Right lobe of liver (tissue), 6 donors: ENCODE results near the gene CELF6. TPM values are rescaled to one million over a fixed set of nuclear protein-coding genes. Genes with fewer than 3 reads are reported as not detected.
"Not testable (repeated sequence)": the region's sequence is repeated elsewhere in the genome, so short reads cannot be mapped to it uniquely, and the experiment has no call there.

Experiments
- ATAC-seq, 4 donors: fragments of 200-7000 bp; cut with Tn5 transposase; one replicate each; pipeline ENCODE4 v1.9.1; 2020; ENCODE audit warnings: mild to moderate bottlenecking in 4 of 4, moderate library complexity in 4 of 4
- DNase-seq, 3 donors: peaks; one replicate each; pipeline ENCODE4 v3.0.0-alpha.2; 2020
- H3K27ac ChIP-seq, 3 donors: fragments of 200-600 bp; one replicate each; pipeline ENCODE4 v1.8.0; 2022
- H3K27me3 ChIP-seq, 2 donors: fragments of 200-600 bp; one replicate each; pipeline ENCODE4 v1.8.0; 2022
- H3K36me3 ChIP-seq, 4 donors: fragments of 200-600 bp; sonication (generic) in 1 of 4; one replicate each; pipeline versions ENCODE4 v1.5.1 to v1.8.0; 2017 to 2022; ENCODE audit warnings: control low read depth in 1 of 4
- H3K4me1 ChIP-seq, 4 donors: fragments of 200-600 bp; sonication (generic) in 1 of 4; one replicate each; pipeline versions ENCODE4 v1.5.1 to v1.8.0; 2017 to 2022; ENCODE audit warnings: control low read depth in 1 of 4
- H3K4me3 ChIP-seq, 3 donors: fragments of 200-600 bp; one replicate each; pipeline ENCODE4 v1.8.0; 2022
- H3K9me3 ChIP-seq, 4 donors: fragments of 200-600 bp; sonication (generic) in 1 of 4; one replicate each; pipeline versions ENCODE4 v1.5.1 to v1.8.0; 2017 to 2022; ENCODE audit warnings: control low read depth in 1 of 4
- POLR2A ChIP-seq: fragments of 450-650 bp; IDR thresholded peaks from one replicate; pipeline ENCODE4 v1.6.1; 2017; ENCODE audit warnings: antibody characterized with exemption, mild to moderate bottlenecking
- WGBS: methylation state at CpG from one replicate; pipeline ENCODE4 v1.1.6; 2018; ENCODE audit warnings: low coverage, low lambda C conversion rate; ENCODE audit not compliant: insufficient coverage; ENCODE audit errors: missing lambda C conversion rate; 5-methylcytosine and 5-hydroxymethylcytosine counted together
- intact Hi-C, 2 donors: fragments of 100-400 bp; cut with DNase I; formaldehyde crosslinking; loops; one replicate each; pipeline versions ENCODE4 v1.11.2 to v1.14.1; 2022
- total RNA-seq, 6 experiments: library from RNA; depleted of rRNA in 2 of 6; stranded (reverse); fragments of >200 nt in 2 of 6; fragmentation: NEBNext Ultra II Directional in 3 of 6; extraction: Animal tissue kit (Norgen Biotek cat#: 25700) in 3 of 6; gene quantifications; one replicate each; pipeline versions ENCODE4 v1.1.0 to v1.2.4, GENCODE V29; 2016 to 2023
- TF ChIP-seq, protein P1 (sequence below), 4 donors: fragments of 200-600 bp in 3 of 4; fragments of 450-650 bp in 1 of 4; IDR thresholded peaks; one replicate each; pipeline versions ENCODE4 v1.5.1 to v1.8.0; 2016 to 2022; ENCODE audit warnings: antibody characterized with exemption in 4 of 4, mild to moderate bottlenecking in 2 of 4
- donor health status: DM: no; HTN: yes; CAD: no.
- donor health status: DM: no; HTN: no; CAD: no.
- donor health status: DM: no; HTN: no; CAD: no.
- donor health status: DM: no; HTN: yes; CAD: no.
- donor health status: DM: no; HTN: yes; CAD: no.

CELF6 gene
- total RNA-seq, 6 experiments from 2014 or later: 0.47 to 1.7 (median 1.2) TPM

- TF ChIP-seq, protein P1, sequence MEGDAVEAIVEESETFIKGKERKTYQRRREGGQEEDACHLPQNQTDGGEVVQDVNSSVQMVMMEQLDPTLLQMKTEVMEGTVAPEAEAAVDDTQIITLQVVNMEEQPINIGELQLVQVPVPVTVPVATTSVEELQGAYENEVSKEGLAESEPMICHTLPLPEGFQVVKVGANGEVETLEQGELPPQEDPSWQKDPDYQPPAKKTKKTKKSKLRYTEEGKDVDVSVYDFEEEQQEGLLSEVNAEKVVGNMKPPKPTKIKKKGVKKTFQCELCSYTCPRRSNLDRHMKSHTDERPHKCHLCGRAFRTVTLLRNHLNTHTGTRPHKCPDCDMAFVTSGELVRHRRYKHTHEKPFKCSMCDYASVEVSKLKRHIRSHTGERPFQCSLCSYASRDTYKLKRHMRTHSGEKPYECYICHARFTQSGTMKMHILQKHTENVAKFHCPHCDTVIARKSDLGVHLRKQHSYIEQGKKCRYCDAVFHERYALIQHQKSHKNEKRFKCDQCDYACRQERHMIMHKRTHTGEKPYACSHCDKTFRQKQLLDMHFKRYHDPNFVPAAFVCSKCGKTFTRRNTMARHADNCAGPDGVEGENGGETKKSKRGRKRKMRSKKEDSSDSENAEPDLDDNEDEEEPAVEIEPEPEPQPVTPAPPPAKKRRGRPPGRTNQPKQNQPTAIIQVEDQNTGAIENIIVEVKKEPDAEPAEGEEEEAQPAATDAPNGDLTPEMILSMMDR (IDR thresholded peaks at IDR 0.05): no peak
- no peak for TF ChIP-seq POLR2A
- Histone ChIP-seq H3K27me3 (no peaks in the 10 kb centered on the region), H3K4me3 (no peak overlapping the region), H3K36me3 (no peaks in the 10 kb centered on the region), H3K27ac (no peak overlapping the region), H3K9me3 (no peaks in the 10 kb centered on the region), H3K4me1 (peaks cover 0 to 12% (median 4%) of the 10 kb centered on the region in 4 donors)
- DNase-seq (no peak), ATAC-seq (no peak)
- intact Hi-C loops: no loop called here
- 79% methylated on average over 1 of the region's 1 CpG for WGBS
Measured at GRCh38 chr15:72278737-72279136, 41.2 kb downstream of the CELF6 start.

DNA sequence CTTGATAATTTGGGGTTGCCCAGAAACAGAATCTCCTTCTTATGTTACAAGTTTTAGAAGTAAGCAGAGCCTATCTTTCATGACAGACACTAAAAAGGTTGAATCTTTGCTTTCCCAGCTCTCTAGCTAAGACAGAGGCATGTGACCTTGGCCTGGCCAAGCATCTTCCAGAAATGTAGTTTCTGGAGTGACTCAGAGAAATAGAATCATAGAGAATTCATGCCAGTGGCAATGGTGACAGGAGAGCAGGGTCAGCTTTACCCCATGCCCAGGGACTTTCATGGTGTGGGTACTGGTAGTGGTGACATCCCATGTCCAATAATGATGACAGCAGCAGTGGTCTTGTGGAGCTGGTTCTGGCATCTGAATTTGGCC is 43.6 kb downstream of the CELF6 start:
- Histone ChIP-seq H3K9me3 (no peaks in the 10 kb centered on the region), H3K27me3 (no peaks in the 10 kb centered on the region), H3K27ac (no peak overlapping the region), H3K36me3 (no peaks in the 10 kb centered on the region), H3K4me1 (peaks cover 0 to 10% (median 4%) of the 10 kb centered on the region in 4 donors), H3K4me3 (no peak overlapping the region)
- no peak for DNase-seq
- no peak for ATAC-seq
- TF ChIP-seq, protein P1 (IDR thresholded peaks at IDR 0.05): no peak
- TF ChIP-seq POLR2A: no peak
- intact Hi-C loops: no loop called here

- H3K36me3 ChIP-seq, intact Hi-C loops, H3K4me1 ChIP-seq, ATAC-seq, H3K9me3 ChIP-seq, H3K27me3 ChIP-seq, H3K4me3 ChIP-seq, DNase-seq, H3K27ac ChIP-seq: not testable (repeated sequence)
Measured at GRCh38 chr15:72275635-72276325, 44.2 kb downstream of the CELF6 start.

GRCh38 chr15:72272997-72273352 is 47.0 kb downstream of the CELF6 start:
- H3K36me3 ChIP-seq: no peaks in the 10 kb centered on the region
- WGBS: 80% methylated on average over 5 of the region's 10 CpGs
- H3K4me3 ChIP-seq: peak overlapping the region; percentile 8 to 65 (median 46)
- no peaks in the 10 kb centered on the region for H3K27me3 ChIP-seq
- peak overlapping the region in 2 of 3 donors; percentile 44 to 58 for H3K27ac ChIP-seq
- no peak for TF ChIP-seq POLR2A
- TF ChIP-seq, protein P1 (IDR thresholded peaks at IDR 0.05): no peak
- intact Hi-C loops: no loop called here
- ATAC-seq (no peak), DNase-seq (no peak)
- no peaks in the 10 kb centered on the region for H3K9me3 ChIP-seq
- no peaks in the 10 kb centered on the region for H3K4me1 ChIP-seq

DNA sequence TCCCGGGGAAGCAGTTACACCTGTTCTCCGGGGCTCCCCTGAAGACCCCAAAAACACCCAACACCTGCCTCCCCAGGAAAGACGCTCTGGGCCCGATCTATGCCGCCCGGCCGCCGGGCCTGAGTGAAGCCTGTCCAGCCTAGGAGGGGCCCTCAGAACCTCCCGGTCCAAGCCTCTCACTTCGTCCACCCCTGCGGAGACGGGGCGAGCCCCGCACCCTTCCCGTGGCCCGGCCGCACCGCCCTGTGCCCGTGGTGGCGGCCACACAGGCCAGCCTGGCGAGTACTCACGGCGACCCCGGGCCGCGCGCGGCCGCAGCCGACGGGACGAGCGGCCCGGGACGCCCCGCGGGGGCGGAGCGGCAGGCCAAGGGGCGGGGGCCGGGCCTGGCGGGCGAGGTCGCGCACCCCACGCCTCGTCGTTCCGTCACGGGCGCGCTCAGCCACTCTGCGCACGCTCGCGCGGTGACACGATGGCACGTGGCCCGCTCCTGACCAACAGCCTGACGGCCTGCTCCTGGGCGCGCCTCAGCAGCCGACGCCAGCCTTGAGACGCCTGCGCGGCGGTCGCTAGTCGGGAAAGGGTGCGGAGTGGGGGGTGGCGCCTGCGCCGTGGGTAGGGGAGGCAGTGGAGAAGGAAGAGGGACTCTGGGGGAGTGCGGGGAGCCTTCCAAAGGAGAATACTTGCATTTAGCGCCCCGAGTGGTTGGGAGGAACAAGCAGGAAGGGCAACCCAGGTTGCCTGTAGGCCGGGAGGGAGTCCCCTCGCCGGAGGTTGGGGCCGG is 47.6 kb downstream of the CELF6 start, which contains the start of gene PARP6:
TSS of gene PARP6 (minus strand) at position 342 of the 784 bp plus-strand sequence. CDS start 5,077 bp downstream, outside the sequence.
- TF ChIP-seq, protein P1 (IDR thresholded peaks at IDR 0.05): peak; percentile 38 to 62 (median 51)
- peak; percentile 65 for TF ChIP-seq POLR2A
- DNase-seq (peak; percentile 94 to 97 (median 97)), ATAC-seq (peak; percentile 97 to 98 (median 98))
- no peaks in the 10 kb centered on the region for H3K27me3 ChIP-seq
- H3K4me1 ChIP-seq: no peaks in the 10 kb centered on the region
- H3K9me3 ChIP-seq: no peaks in the 10 kb centered on the region
- intact Hi-C loops: no loop called here
- H3K4me3 ChIP-seq: peak within 1 kb of the TSS; percentile 65 to 70 (median 68)
- no peaks in the 10 kb centered on the region for H3K36me3 ChIP-seq
- WGBS: 11% methylated on average over 23 of the region's 82 CpGs
- peak within 1 kb of the TSS; percentile 58 to 65 (median 60) for H3K27ac ChIP-seq
